ENCODE data around the gene C6orf163. TPM values are rescaled to one million over a fixed set of nuclear protein-coding genes. Genes with fewer than 3 reads are reported as not detected.

C6orf163 gene
- total RNA-seq, 2 experiments from 2014 or later: 1.4 to 2.8 TPM

DNA sequence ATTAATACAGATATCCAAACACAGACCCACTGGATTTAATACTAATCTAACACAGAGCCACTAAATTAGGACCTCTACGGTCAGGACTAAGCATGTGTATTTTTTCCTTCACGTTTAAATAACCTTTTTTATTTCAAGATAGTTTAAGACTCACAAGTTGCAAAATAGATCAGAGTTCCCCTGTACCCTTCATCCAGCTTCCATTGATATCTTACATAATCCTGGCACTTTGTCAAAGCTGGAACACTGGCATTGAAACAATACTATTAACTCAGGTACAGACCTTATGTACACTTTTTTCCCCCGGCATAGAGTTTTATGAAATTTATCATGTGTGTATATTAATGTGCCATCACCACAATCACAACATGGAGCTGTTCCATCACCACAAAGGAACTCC is 2.1 kb downstream of the C6orf163 start:
- no TSS peak for BruUV-seq (replicated peaks)
- Histone ChIP-seq H3K9me3 (ENCODE audit: low read length) (no peaks in the 10 kb centered on the region), H3K36me3 (ENCODE audit: insufficient read depth, low read length) (no peaks in the 10 kb centered on the region), H3K9me2 (ENCODE audit: insufficient read depth, low read length) (no peaks in the 10 kb centered on the region), H3K4me3 (ENCODE audit: low read depth, low read length, poor library complexity, severe bottlenecking) (no peak overlapping the region), H2AFZ (ENCODE audit: low read length) (no peak overlapping the region), H3K4me2 (ENCODE audit: low read length) (no peak overlapping the region), H4K20me1 (ENCODE audit: insufficient read depth, low read length) (no peaks in the 10 kb centered on the region), H3K4me1 (ENCODE audit: insufficient read depth, low read length, poor library complexity, severe bottlenecking) (no peaks in the 10 kb centered on the region), H3K79me2 (ENCODE audit: insufficient read depth, low read depth, low read length) (no peaks in the 10 kb centered on the region), H3K27ac (ENCODE audit: low read depth, low read length, poor library complexity, severe bottlenecking) (no peak overlapping the region)
- TF ChIP-seq, protein P1, sequence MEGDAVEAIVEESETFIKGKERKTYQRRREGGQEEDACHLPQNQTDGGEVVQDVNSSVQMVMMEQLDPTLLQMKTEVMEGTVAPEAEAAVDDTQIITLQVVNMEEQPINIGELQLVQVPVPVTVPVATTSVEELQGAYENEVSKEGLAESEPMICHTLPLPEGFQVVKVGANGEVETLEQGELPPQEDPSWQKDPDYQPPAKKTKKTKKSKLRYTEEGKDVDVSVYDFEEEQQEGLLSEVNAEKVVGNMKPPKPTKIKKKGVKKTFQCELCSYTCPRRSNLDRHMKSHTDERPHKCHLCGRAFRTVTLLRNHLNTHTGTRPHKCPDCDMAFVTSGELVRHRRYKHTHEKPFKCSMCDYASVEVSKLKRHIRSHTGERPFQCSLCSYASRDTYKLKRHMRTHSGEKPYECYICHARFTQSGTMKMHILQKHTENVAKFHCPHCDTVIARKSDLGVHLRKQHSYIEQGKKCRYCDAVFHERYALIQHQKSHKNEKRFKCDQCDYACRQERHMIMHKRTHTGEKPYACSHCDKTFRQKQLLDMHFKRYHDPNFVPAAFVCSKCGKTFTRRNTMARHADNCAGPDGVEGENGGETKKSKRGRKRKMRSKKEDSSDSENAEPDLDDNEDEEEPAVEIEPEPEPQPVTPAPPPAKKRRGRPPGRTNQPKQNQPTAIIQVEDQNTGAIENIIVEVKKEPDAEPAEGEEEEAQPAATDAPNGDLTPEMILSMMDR (conservative IDR thresholded peaks at IDR 0.05; ENCODE audit: low read length): no peak
- TF ChIP-seq EZH2phosphoT487 (IDR thresholded peaks at IDR 0.05; ENCODE audit: borderline replicate concordance, low read depth, low read length): no peak
- intact Hi-C loops (cut with micrococcal nuclease; ENCODE audit: unreplicated experiment): no loop called here
- DNase-seq (ENCODE audit: low spot score): no peak
- POLR2A ChIA-PET: interaction anchor here (1.2 kb wide), 1 partner anchor 1524 kb away, joined by 3 read pairs; no protein-coding TSS in a partner anchor
- CTCF ChIA-PET (ENCODE audit: unreplicated experiment): no interaction called here

DNA sequence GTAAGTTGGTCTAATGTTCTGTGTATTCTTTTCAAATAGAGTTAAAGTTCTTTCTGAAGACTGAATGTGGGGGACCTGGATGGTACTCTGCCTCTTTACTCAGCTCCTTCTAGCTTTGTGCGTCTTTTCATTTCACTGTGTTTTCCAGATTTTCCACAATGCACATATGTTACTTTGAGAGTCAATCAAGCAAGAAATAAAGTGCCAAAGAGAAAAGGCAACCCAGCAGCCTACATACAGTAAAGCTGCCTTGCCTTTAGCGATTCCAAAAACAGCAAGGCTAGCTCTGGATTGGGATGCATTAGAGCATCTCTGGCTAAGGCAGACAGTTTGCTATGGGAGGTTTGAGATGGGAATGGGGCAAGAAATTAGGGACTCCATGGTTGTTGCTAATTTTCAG is 5.3 kb downstream of the C6orf163 start:
- Histone ChIP-seq H3K79me2 (ENCODE audit: insufficient read depth, low read depth, low read length) (no peaks in the 10 kb centered on the region), H2AFZ (ENCODE audit: low read length) (no peak overlapping the region), H3K4me1 (ENCODE audit: insufficient read depth, low read length, poor library complexity, severe bottlenecking) (no peaks in the 10 kb centered on the region), H3K27ac (ENCODE audit: low read depth, low read length, poor library complexity, severe bottlenecking) (no peak overlapping the region), H3K9me2 (ENCODE audit: insufficient read depth, low read length) (no peaks in the 10 kb centered on the region), H3K4me2 (ENCODE audit: low read length) (no peak overlapping the region), H3K36me3 (ENCODE audit: insufficient read depth, low read length) (no peaks in the 10 kb centered on the region), H3K9me3 (ENCODE audit: low read length) (no peaks in the 10 kb centered on the region), H4K20me1 (ENCODE audit: insufficient read depth, low read length) (no peaks in the 10 kb centered on the region), H3K4me3 (ENCODE audit: low read depth, low read length, poor library complexity, severe bottlenecking) (no peak overlapping the region)
- no peak for TF ChIP-seq EZH2phosphoT487 (IDR thresholded peaks at IDR 0.05; ENCODE audit: borderline replicate concordance, low read depth, low read length)
- TF ChIP-seq, protein P1 (conservative IDR thresholded peaks at IDR 0.05; ENCODE audit: low read length): no peak
- ChIA-PET CTCF (ENCODE audit: unreplicated experiment) (no interaction called here), POLR2A (interaction anchor here (0.7 kb wide), 1 partner anchor 211 kb away, joined by 3 read pairs; no protein-coding TSS in a partner anchor)
- no TSS peak for BruUV-seq (replicated peaks)
- intact Hi-C loops (cut with micrococcal nuclease; ENCODE audit: unreplicated experiment): no loop called here
- DNase-seq (ENCODE audit: low spot score): no peak

DNA sequence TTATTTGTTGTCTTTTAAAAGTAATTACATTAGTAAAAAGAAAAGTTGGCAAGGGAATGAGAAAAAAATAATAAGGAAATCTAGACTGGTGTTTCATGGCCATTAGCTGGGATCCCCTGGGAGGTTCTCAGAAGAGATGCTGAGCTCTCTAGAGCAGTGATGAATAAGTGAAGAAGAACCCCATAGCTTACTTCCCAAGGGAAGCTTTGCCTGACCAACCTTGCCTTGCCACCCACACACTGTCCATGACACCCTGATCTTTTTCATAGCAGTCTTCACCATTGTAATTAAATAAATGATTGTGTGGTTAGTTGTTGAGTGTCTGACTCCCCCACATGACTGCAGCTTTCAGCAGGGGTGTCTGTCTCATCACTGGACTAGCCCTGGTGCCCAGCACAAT is 5.9 kb downstream of the C6orf163 start:
- ChIA-PET CTCF (ENCODE audit: unreplicated experiment) (interaction anchor here (0.5 kb wide), 1 partner anchor 179 kb away, joined by 3 read pairs; no protein-coding TSS in a partner anchor), POLR2A (no interaction called here)
- H3K4me1 ChIP-seq (ENCODE audit: insufficient read depth, low read length, poor library complexity, severe bottlenecking): no peaks in the 10 kb centered on the region
- no peaks in the 10 kb centered on the region for H3K79me2 ChIP-seq (ENCODE audit: insufficient read depth, low read depth, low read length)
- H3K36me3 ChIP-seq (ENCODE audit: insufficient read depth, low read length): no peaks in the 10 kb centered on the region
- no peaks in the 10 kb centered on the region for H4K20me1 ChIP-seq (ENCODE audit: insufficient read depth, low read length)
- no peak overlapping the region for H3K27ac ChIP-seq (ENCODE audit: low read depth, low read length, poor library complexity, severe bottlenecking)
- no peaks in the 10 kb centered on the region for H3K9me3 ChIP-seq (ENCODE audit: low read length)
- H3K9me2 ChIP-seq (ENCODE audit: insufficient read depth, low read length): no peaks in the 10 kb centered on the region
- TF ChIP-seq, protein P1 (conservative IDR thresholded peaks at IDR 0.05; ENCODE audit: low read length): no peak
- TF ChIP-seq EZH2phosphoT487 (IDR thresholded peaks at IDR 0.05; ENCODE audit: borderline replicate concordance, low read depth, low read length): no peak
- no peak for DNase-seq (ENCODE audit: low spot score)
- intact Hi-C loops (cut with micrococcal nuclease; ENCODE audit: unreplicated experiment): no loop called here
- H3K4me3 ChIP-seq (ENCODE audit: low read depth, low read length, poor library complexity, severe bottlenecking): no peak overlapping the region
- no TSS peak for BruUV-seq (replicated peaks)
- no peak overlapping the region for H2AFZ ChIP-seq (ENCODE audit: low read length)
- no peak overlapping the region for H3K4me2 ChIP-seq (ENCODE audit: low read length)

Data from OCI-LY7 (cell line).